GM18498 (cell line): Measurements from ENCODE around the gene SH3TC1.

Experiments used
- ATAC-seq: cut with Tn5 transposase; IDR thresholded peaks from one replicate; pipeline ENCODE4 v1.9.1; 2021; ENCODE audit warnings: mild to moderate bottlenecking, moderate library complexity; ENCODE audit not compliant: unreplicated experiment

Gene SH3TC1

DNA sequence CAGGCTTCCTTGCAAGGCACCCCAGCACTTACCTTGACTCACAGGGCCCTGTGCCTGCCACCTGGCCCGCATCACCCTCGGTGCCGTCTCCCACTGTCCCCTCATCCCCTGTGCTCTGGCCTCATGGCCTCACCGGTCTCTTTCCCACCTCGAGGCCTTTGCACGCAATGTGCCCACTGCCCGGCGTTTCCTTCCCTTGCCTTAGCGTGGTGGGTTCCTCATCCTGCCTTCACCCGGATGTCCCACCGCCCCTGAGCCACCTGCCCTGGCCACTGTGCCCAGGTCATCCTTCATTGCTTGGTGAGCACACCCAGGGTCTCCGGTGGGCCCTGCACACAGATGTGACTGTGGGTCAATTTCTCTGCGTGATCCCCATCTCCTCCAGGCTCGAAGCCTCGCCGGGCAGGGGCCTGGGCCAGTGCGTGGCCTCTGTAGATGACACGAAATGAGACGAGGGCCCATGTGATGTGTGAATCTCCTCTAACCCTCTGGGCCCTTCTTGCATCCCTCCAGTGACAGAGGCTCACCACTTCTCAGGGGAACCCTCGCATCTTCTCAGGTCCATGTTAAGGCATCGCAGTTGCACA lies 75.1 kb downstream of the SH3TC1 start:
- no peak for ATAC-seq

DNA sequence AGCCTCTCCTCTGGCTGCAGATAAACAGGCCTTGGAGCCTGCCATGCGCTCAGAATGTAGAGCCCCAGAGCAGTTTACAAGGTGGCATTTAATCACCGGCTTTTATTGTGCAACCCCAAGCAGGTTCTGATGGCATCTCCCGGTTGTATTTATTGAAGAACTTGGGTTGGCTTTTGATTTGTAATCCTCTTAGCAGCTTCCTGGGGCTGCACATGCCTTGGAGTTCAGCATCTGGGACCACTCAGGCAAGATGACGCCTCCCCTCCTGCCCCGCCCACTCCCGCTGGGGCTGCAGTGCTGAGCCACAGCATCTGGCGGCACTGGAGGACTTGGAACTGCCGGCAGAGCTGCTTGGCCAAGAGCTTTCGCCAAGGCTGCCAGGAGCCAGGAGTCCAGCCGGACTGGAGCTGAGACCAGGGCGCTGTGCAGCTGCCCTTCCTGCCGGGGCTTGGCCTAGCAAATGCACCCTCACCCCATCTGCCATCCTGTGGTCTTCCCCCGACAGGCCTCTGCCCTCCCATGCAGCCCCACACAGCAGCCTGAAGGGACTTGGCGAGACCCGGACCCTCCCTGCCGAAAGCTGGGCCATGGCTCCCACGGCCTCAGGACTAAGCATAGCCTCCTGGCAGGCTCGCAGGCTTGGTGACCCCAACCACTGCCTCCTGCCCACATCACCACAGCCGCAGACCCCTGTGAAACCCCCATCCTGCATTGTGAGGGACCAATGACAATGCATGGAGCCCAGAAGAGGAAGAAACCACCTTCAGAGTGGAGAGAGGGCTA lies 75.9 kb downstream of the SH3TC1 start:
- no peak for ATAC-seq

DNA sequence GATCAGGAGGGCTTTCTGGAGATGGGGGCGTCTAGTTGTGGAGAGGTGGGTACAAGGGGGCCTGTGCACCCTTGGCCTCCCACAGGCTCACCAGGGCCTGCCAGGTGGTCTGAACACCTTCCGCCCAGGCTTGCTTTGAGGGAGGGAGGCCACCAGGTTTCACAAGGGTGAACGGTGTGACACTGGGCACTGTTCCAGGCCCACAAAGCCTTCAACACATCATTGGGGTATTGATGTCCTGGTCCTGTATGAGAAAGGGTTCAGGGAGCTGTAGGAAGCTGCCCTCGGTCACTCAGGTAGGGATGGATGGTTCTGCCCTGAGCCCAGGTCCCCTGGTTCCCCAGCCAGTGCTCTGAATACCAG lies 76.4 kb downstream of the SH3TC1 start:
- ATAC-seq = no peak

DNA sequence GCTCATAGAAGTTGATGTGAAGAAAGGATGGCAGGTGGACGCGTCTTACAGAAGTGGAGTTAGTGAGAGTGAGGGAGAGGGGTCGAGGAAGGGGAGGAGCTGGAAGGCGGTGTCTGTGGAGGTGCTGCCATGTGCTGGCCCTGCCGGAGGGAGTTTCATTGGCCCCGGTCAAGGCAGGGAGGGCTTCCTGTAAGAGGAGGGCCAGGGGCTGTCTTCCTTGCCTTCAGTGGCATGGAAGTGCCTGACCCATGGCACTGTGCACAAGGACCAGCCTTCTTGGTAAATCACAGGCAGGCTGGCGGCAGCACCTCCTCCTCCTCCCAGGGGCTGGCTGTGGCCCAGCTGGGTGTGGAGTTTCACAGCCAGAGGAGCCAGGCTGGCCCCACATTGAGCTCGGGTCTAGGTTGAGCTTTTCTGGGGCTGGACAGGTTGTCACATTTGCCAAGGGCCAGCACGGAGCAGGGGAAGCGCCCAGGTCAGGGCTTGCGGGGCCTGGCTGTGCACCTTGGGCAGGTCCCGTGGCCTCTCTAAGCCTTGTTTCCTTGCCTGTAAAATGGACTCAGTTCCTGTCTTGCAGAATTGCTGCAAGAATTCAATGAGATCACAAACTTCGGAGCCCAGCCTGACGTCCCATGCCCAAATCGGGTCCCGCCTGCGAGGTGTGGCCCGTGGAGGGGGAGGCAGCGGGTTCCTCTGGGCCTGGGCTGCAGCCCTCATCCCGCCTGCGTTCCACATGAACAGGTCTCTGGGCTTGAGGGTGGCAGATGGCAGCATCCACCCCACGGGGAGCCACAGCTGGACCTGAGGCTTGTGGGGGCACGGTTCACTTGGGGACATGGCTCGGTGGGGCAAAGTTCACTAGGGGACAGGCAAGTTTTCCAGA lies 77.5 kb downstream of the SH3TC1 start:
- no peak for ATAC-seq

DNA sequence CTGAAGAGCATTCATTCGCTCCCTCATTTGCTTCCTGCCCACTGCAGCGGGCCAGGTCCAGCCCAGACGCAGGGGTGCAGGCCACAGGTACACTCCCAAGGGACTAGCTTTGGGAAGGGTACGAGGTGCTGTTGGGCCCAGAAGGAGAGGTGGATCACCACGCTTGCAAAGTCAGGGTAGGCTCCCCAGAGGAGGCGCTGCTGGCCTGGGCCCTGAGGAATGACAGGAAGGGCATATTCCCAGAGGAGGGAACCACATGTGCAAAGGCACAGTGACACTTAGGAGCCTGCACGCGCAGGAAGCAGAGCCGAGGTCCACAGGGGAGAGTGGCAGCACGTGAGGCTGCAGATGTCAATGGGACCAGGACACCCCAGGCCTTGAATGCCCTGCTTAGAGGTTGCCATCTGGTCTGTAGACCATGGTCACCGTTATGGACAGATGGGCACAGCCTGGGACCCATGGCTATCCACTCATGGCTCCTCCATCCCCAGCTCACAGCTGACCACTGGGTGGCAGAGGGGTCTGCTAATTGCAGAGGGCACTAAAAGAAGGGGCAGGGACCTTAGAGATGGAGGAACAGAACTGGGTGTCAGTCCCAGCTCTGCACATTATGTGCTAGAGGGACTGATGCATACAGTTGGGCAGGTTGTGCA lies 78.4 kb downstream of the SH3TC1 start:
- ATAC-seq = no peak

DNA sequence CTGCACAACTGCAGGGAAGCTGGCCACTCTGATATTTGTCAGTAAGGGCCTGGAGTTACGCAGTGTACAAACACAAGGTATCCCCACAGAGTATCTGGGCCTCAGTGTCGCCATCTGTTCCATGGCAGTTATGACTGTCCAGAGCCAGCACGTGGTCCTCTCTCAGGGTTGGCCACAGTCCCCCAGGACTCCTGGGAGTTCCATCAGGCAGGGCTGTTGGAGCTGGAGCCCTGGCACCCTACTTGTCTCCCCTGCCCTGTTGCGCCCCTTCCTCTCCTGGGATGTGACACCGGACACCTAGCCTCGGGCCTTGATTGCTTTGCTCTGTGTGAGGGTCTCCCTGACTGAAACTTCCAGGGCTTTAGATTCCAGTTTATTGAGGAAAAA lies 78.9 kb downstream of the SH3TC1 start:
- ATAC-seq = no peak

DNA sequence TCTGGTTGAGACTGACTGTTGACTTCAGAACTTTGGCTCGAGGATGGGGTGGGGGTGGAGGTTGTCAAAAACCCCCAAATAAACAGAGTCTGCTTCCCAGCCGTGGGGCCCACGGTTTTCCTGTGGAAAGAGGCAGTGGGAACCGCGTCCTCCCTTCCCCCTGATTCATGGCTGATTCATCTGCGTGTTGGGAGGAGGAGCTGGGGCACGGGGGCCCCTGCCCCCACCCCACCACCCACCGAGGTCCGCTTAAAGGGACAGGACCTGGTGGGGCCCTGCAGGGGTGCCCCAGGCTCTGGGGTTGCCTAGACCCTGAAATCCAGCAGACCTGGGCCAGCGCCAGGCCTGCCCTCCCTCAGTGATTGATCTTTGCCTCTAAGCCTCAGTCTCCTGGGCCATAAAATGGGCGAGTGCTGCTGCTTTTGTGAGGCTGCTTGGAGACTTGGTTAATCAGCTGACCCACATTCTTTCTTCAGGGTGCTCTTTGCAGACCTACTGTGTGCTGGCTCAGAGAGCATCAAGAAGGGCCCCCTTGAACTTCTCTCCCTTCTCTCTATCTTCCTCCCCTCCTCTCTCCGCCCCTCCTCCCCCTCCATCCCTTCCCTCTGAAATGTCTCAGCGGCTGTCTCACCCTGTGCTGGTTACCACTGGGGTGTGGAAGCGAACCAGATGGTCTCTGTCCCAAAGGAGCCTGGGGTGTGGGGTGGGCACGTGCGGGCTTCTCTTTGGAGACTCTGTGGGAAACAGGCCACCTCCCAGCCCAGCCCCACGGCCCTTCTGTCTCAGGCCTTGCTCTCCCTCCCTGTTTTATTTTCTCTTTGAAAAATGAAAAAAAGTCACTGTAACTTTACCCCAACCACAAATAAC lies 79.6 kb downstream of the SH3TC1 start:
- no peak for ATAC-seq

DNA sequence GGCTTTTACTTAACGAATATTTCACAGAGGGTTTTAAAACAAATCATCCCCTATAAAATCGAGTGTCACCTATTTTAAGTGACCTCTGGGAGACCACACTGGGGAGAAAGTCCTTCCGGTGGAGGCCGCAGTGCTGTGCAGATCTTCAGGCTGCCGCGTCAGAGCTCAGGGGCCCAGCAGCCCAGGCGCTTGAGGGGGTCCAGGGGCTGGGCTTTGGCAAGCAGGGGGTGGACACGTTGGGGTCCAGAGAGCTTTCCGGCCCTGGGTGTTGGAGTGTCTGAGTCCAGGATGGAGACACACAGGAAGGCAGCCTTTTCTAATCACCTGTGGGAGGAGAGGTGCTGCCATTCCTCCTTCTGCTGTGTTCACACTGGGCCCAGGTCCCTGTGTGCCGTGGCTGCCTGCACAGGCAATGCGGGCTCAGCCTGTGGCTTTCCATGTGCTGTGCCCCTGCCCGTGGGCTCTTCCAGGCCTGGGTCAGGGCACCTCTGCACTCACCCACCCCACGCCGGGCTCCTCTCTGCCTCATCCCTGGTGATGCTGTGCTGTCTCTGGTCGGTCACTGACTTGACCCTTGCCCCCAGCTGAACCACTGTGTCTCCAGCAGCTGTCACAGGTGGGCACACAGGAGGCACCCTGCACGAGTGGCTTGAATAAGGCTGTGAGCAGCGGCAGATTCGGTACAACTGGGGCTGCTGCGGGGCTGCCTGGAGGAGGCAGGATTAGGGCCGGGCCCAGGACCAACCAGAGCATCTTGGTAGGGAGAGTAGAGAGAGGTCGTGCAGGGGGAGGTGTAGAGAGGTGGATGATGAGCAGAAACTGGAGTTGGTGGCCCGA lies 80.4 kb downstream of the SH3TC1 start:
- no peak for ATAC-seq

DNA sequence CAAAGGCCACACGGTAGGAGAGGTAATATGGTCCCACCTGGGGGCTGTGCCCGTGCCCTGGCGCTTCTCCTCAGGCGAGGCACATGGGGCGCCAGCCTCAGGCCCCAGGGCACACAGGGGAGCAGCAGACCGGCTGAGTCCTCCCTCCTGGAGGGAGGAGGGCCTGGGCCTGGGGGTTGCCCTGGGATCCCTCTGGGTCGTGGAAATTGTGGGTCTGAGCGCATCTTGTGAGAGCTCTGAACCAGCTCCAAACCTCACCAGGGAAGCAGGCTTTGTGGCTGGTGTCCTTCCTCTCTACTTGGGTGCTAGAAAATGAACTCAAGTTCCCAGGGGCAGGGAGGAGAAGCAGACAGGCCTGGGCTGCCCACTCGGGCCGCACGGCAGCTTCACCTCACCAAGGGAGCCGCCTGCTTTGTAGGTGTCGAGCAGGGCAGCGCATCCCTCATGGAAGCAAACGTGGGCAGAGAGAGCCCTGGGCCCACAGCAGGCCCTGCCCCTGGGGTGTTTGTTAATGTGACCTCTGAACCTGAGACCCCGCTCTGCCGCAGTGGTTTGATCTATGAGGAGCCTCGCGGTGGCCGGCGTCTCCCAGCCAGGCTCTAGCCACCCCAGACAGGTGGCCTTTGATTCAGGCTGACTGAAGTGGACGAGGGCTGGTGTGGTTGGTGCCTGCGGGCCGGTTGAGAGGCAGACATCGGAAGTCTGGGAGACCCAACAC lies 81.2 kb downstream of the SH3TC1 start:
- ATAC-seq = no peak

DNA sequence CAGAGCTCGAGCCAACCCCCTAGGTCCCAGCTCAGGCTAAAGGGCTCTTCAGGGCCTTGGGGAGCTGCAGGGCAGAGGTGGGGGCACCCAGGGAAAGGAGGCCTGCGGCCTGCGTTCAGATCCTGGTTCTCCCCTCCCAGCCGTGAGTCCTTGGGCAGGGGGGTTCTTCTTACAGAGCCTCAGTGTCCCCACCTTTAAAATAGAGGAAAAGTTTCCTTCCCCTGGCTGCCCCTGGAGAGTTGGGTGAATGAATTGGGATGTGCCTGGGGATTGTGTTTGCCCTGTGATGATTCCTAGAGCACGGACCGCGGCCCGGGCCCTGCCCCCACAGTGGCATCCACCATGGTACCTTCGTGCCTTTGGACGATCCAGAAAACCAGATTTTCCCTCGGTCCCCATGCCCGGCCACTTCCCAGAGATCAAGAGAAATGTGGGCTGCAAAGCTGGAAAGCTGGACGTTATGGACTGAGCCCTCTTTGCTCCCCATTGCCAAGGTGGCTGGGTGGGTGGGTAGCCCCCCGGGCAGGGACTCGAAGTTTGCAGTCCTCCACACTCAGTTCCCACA lies 81.9 kb downstream of the SH3TC1 start:
- no peak for ATAC-seq

DNA sequence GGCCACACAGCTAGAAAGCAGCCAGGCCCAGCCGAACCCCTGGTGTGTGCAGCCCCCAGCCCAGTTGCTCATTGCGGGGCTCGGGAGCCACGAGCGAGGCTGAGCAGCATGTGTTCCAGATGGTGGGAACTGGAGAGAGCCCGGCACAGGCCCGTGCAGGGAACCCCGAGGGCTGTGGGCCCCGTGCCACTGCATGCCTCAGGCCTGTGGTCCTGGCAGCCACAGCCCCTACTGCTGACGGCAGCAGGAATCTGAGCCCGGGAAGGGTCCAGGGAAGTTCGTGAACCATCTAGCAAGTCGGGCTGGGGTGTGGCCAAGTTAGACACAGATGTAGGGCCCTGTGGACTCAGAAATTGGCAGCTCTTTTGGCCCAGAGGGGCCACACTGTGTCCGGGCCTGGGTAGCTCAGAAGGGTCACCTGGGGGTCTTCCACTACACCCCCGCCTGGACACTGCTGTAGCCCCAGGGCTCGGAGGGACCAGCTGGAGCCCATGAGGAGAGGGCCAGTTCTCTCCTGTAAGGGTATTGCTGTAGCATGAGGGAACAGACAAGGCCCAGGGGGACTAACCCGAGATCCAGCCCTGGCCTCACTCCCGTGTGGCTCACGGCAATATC lies 82.5 kb downstream of the SH3TC1 start:
- no peak for ATAC-seq

DNA sequence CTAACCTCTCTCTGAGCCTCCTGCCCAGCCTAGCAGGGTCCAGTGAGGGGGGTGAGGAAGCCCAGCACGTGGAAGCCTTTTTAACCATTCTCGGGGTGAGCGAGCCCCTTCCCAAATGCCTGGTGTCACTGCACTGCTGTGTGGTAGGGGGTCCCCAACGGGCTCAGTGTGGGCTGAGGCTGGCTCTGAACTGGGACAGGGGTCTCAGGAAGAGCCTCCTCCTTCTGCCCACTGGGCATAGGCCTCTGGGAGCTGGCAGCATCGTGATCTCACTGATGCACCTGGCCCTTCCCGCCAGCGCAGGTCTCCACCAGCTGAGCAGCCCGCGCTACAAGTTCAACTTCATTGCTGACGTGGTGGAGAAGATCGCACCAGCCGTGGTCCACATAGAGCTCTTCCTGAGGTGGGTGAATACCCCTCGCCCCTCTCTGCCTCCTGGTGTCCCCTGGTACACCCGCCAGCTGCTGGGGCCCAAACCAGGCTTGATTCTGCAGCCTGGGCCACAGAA lies 83.1 kb downstream of the SH3TC1 start:
- ATAC-seq = no peak

DNA sequence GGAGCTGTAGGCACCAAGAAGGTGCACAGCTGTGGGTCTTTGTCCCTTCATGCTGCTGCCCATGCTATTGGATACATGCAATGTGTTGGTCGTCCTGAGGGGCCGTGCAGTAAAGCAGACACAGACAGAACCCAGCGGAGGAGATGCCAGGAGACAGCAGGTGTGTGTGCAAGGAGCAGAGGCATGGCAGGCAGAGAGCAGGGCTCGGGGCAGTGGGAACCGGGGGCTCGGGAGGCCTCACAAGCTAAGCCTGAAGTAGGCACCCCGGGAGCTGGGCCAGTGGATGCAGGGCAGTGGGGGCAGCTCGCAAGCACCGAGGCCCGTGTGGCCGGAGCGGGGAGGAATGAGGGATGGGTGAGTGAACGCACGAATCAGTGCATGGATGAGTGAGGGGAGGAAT lies 83.7 kb downstream of the SH3TC1 start:
- ATAC-seq = no peak

DNA sequence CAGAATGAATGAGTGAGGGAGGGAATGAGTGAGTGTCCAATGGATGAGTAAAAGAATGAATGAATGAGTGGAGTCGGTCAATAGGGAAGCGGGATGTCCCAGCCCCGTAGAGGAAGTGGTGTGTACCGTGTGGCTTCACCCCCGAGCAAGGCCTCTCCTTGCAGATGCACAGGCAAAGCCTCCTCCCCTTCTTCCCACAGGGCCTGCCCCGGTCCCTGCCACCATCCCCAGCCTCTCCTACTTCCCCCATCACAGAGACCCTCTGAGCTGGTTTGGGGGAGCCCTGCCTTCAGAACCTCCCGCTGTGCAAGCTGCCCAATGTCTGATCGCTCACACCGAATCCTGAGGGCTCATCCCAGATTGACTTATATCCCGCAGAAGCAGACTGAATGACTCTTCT lies 84.1 kb downstream of the SH3TC1 start:
- no peak for ATAC-seq

DNA sequence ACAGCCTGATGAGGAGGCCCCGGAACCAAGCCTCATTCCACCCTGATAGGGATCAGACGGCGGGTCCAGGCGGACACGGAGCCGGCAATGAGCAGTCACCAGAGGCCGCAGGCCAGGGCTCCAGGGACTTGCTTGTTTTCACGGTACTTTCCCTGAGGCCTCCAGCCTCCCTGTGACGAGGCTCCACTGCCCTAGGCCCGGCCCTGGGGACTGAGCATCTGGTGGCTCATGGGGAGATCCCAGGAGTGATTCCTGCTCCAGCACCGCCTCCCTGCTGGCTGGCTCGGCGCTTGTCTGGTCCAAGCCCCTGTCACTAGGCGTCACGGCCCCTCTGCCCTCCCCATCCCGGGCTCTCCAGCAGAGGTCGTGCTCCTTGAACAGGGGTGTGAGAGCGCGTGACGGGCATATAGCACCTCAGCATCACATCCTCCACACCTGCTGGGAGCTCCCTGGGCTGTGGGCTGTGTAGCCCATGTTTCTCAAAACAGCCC lies 84.6 kb downstream of the SH3TC1 start:
- no peak for ATAC-seq

DNA sequence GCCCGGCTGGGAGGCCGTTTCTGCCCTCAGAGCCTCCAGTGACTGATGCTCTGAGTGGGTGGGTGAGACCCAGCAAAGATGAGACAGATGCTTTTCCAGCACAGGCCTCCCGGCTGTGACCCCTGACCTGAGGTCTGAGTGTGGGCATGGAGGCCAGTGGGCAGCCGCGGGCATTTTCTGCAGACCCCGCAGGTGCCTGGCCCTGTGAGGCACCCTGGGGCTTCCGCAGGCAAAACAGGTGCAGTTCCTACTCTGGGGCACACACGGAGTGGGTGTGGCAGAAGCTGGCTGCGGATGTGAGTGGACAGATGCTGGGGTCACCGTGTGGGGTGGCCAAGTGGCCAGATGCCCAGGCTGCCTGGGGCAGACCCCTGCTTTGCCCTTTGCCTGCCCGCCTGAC lies 85.3 kb downstream of the SH3TC1 start:
- ATAC-seq = no peak

DNA sequence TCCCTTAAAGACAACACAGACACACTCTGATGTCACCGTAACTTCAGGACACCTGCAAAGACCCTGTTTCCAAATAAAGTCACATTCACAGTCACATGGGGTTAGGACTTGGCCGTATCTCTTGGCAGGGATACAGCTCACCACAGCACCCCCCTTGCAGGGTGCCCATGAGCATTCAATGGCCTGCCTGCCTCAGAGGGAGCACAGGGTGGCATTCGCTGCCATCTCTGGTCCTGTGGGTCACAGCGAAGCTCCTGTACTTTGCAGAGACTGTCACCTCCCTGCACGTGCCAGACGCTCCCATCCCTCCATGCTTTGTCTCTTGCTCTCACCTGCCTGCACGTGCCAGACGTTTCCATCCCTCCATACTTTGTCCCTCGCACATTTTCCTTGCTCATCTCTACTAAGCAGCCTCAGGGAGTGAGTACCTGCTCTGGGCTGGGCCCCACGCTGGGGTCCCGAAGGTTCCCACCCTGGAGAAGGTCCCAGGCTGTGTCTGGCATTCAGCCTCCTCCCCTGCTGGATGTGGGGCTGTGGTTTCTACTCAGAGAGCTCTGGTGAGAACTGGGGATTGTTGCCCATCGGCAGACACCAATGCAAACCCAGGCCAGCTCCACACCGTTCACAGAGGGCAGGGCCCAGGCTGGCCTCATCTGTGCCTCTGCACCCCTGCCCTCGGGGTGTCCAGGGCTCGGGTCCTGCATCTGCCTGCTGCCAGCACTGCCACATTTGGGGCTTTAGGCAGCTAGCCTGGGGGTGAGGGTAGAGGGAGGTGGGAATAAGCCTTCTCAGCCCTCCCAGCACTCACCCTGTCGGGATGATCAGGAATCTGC lies 86.3 kb downstream of the SH3TC1 start:
- no peak for ATAC-seq
